ENCODE data around the gene NUP210.

Gene NUP210

GRCh38 chr3:13408890-13409289, 11.2 kb downstream of the NUP210 start:
- in situ Hi-C loops (cut with MboI; ENCODE audit: low sequenced_read_pairs): no loop called here

GRCh38 chr3:13407926-13408325, 12.2 kb downstream of the NUP210 start:
- in situ Hi-C loops (cut with MboI; ENCODE audit: low sequenced_read_pairs): no loop called here

GRCh38 chr3:13407475-13407874, 12.6 kb downstream of the NUP210 start:
- in situ Hi-C loops (cut with MboI; ENCODE audit: low sequenced_read_pairs): no loop called here

- in situ Hi-C loops (cut with MboI; ENCODE audit: low sequenced_read_pairs): no loop called here
These were observed 13.9 kb downstream of the NUP210 start for GRCh38 chr3:13406190-13406589.

- in situ Hi-C loops (cut with MboI; ENCODE audit: low sequenced_read_pairs): no loop called here
These were observed 14.5 kb downstream of the NUP210 start for GRCh38 chr3:13405614-13406013.

GRCh38 chr3:13404626-13405452, 15.3 kb downstream of the NUP210 start:
- in situ Hi-C loops (cut with MboI; ENCODE audit: low sequenced_read_pairs): no loop called here

- in situ Hi-C loops (cut with MboI; ENCODE audit: low sequenced_read_pairs): no loop called here
These were observed 16.3 kb downstream of the NUP210 start for GRCh38 chr3:13403847-13404246.

- in situ Hi-C loops (cut with MboI; ENCODE audit: low sequenced_read_pairs): no loop called here
These were observed 16.8 kb downstream of the NUP210 start for GRCh38 chr3:13403213-13403819.

GRCh38 chr3:13401149-13401548, 19.0 kb downstream of the NUP210 start:
- in situ Hi-C loops (cut with MboI; ENCODE audit: low sequenced_read_pairs): no loop called here

GRCh38 chr3:13400114-13400673, 19.9 kb downstream of the NUP210 start:
- in situ Hi-C loops (cut with MboI; ENCODE audit: low sequenced_read_pairs): no loop called here

GRCh38 chr3:13399603-13400002, 20.5 kb downstream of the NUP210 start:
- in situ Hi-C loops (cut with MboI; ENCODE audit: low sequenced_read_pairs): no loop called here

- in situ Hi-C loops (cut with MboI; ENCODE audit: low sequenced_read_pairs): no loop called here
These were observed 22.8 kb downstream of the NUP210 start for GRCh38 chr3:13397316-13397715.

- in situ Hi-C loops (cut with MboI; ENCODE audit: low sequenced_read_pairs): no loop called here
These were observed 25.8 kb downstream of the NUP210 start for GRCh38 chr3:13394363-13394762.

GRCh38 chr3:13393427-13394360, 26.4 kb downstream of the NUP210 start:
- in situ Hi-C loops (cut with MboI; ENCODE audit: low sequenced_read_pairs): no loop called here

GRCh38 chr3:13391308-13391707, 28.8 kb downstream of the NUP210 start:
- in situ Hi-C loops (cut with MboI; ENCODE audit: low sequenced_read_pairs): no loop called here

GRCh38 chr3:13389378-13389777, 30.7 kb downstream of the NUP210 start:
- in situ Hi-C loops (cut with MboI; ENCODE audit: low sequenced_read_pairs): no loop called here

- in situ Hi-C loops (cut with MboI; ENCODE audit: low sequenced_read_pairs): no loop called here
These were observed 31.3 kb downstream of the NUP210 start for GRCh38 chr3:13388816-13389215.

- in situ Hi-C loops (cut with MboI; ENCODE audit: low sequenced_read_pairs): no loop called here
These were observed 34.7 kb downstream of the NUP210 start for GRCh38 chr3:13385373-13385965.

- in situ Hi-C loops (cut with MboI; ENCODE audit: low sequenced_read_pairs): no loop called here
These were observed 39.2 kb downstream of the NUP210 start for GRCh38 chr3:13380971-13381370.

- in situ Hi-C loops (cut with MboI; ENCODE audit: low sequenced_read_pairs): no loop called here
These were observed 40.8 kb downstream of the NUP210 start for GRCh38 chr3:13379201-13379830.

Data from HL-60/S4 treated with retinoic acid at 250 ng/mL for 4 days and 3 days (cell line).